ENCODE measurements around the gene FAM210B. TPM values are rescaled to one million over a fixed set of nuclear protein-coding genes. Genes with fewer than 3 reads are reported as not detected.
"Not testable (repeated sequence)": the region's sequence is repeated elsewhere in the genome, so short reads cannot be mapped to it uniquely, and the experiment has no call there.

The FAM210B gene
- total and polyA plus RNA-seq, 2 of the 13 experiments (the other 11 are each of a cell fraction or from before 2014, with no cell fraction given) = 75.9 to 107 TPM

- H3K4me1 ChIP-seq (ENCODE audit: insufficient read depth, low read length) = peaks cover 12% of the 10 kb centered on the region
- TF ChIP-seq RBFOX2 (IDR thresholded peaks at IDR 0.05; ENCODE audit: low read depth, low read length) = 0 out of 2 replicates have a peak, but pooled peaks have one; percentile 9
- peak; percentile 75 for TF ChIP-seq CEBPB (IDR thresholded peaks at IDR 0.05; ENCODE audit: borderline replicate concordance, low read depth, low read length)
- H3K9ac ChIP-seq (ENCODE audit: insufficient read depth, low read depth, low read length); H3K4me2 ChIP-seq (ENCODE audit: low read depth, low read length); in situ Hi-C loops (cut with HindIII; ENCODE audit: extremely low pct_ligation_motif_present, low pct_unique_long_range_greater_than_20kb); H3K27me3 ChIP-seq (ENCODE audit: control insufficient read depth in 1 of 2, insufficient read depth in 2 of 2, low read length in 2 of 2); BruUV-seq (replicated peaks); ATAC-seq; H3K4me3 ChIP-seq (replicated peaks in 1 of 3; ENCODE audit: insufficient read depth in 1 of 3, low read depth in 2 of 3, low read length in 3 of 3); H3K9me3 ChIP-seq (ENCODE audit: low read length); CTCF ChIA-PET (ENCODE audit: low intra/inter-chr PET ratio, low total read pairs); DNase-seq (ENCODE audit: low spot score); H2AFZ ChIP-seq (ENCODE audit: low read length); H3K27ac ChIP-seq (ENCODE audit: extremely low read length, insufficient read depth, low read length); H4K20me1 ChIP-seq (ENCODE audit: insufficient read depth, low read length); FAIRE-seq; H3K79me2 ChIP-seq (ENCODE audit: insufficient read depth, low read length); intact Hi-C loops (cut with micrococcal nuclease; ENCODE audit: unreplicated experiment): not testable (repeated sequence)
- WGBS (ENCODE audit: low lambda C conversion rate) = 98% methylated on average over 12 of the region's 12 CpGs
- peaks cover 23 to 59% of the 10 kb centered on the region in 2 experiments for H3K36me3 ChIP-seq (replicated peaks in 1 of 2; ENCODE audit: control insufficient read depth in 1 of 2, insufficient read depth in 2 of 2, low read length in 2 of 2)
- POLR2A ChIA-PET = interaction anchor here (2.0 kb wide), 1 partner anchor 13 kb away, joined by 5 read pairs; the partner anchor contains the start of genes AURKA and CSTF1
Measured at GRCh38 chr20:56405356-56405755, 46.6 kb downstream of the FAM210B start.

- intact Hi-C loops (cut with micrococcal nuclease; ENCODE audit: unreplicated experiment) (no loop called here), in situ Hi-C loops (cut with HindIII; ENCODE audit: extremely low pct_ligation_motif_present, low pct_unique_long_range_greater_than_20kb) (no loop called here)
- FAIRE-seq = no peak
- ChIA-PET POLR2A (interaction anchor here (0.6 to 2.0 kb wide), 3 partner anchors 15 to 48 kb away, joined by 3 to 5 read pairs (median 3); partner anchors contain the start of genes AURKA, CSTF1 and FAM210B), CTCF (ENCODE audit: low intra/inter-chr PET ratio, low total read pairs) (no interaction called here)
- H3K4me3 ChIP-seq (replicated peaks in 1 of 3; ENCODE audit: insufficient read depth in 1 of 3, low read depth in 2 of 3, low read length in 3 of 3) = no peak overlapping the region
- H2AFZ ChIP-seq (ENCODE audit: low read length) = no peak overlapping the region
- H4K20me1 ChIP-seq (ENCODE audit: insufficient read depth, low read length) = no peaks in the 10 kb centered on the region
- no peaks in the 10 kb centered on the region for H3K27me3 ChIP-seq (ENCODE audit: control insufficient read depth in 1 of 2, insufficient read depth in 2 of 2, low read length in 2 of 2)
- BruUV-seq (replicated peaks) = no TSS peak
- no peak for ATAC-seq
- 97% methylated on average over 3 of the region's 3 CpGs for WGBS (ENCODE audit: low lambda C conversion rate)
- TF ChIP-seq ZNF543 (CRISPR knock-in tag; IDR thresholded peaks at IDR 0.05) (no peak), SCMH1 (CRISPR knock-in tag; IDR thresholded peaks at IDR 0.05; ENCODE audit: borderline replicate concordance) (no peak), ZNF800 (CRISPR knock-in tag; IDR thresholded peaks at IDR 0.05) (no peak), ATF3 (CRISPR knock-in tag; IDR thresholded peaks at IDR 0.05) (no peak), BCL6 (CRISPR knock-in tag; IDR thresholded peaks at IDR 0.05) (no peak), FOSL2 (CRISPR knock-in tag; IDR thresholded peaks at IDR 0.05) (no peak), XBP1 (CRISPR knock-in tag; IDR thresholded peaks at IDR 0.05) (no peak), GTF2F1 (IDR thresholded peaks at IDR 0.05; ENCODE audit: low read length) (no peak), EP300 (IDR thresholded peaks at IDR 0.05; ENCODE audit: low read depth in 2 of 2, low read length in 2 of 2) (no peak), EP300 (CRISPR knock-in tag; IDR thresholded peaks at IDR 0.05; ENCODE audit: borderline replicate concordance) (no peak), SOX6 (IDR thresholded peaks at IDR 0.05) (no peak), SOX6 (CRISPR knock-in tag; IDR thresholded peaks at IDR 0.05) (no peak), ZNF274 (CRISPR knock-in tag; IDR thresholded peaks at IDR 0.05) (no peak)
- no peak overlapping the region for H3K27ac ChIP-seq (ENCODE audit: extremely low read length, insufficient read depth, low read length)
- H3K36me3 ChIP-seq (replicated peaks in 1 of 2; ENCODE audit: control insufficient read depth in 1 of 2, insufficient read depth in 2 of 2, low read length in 2 of 2) = peaks cover 16 to 48% of the 10 kb centered on the region in 2 experiments
- no peak overlapping the region for H3K9ac ChIP-seq (ENCODE audit: insufficient read depth, low read depth, low read length)
- no peak for DNase-seq (ENCODE audit: low spot score)
- no peak overlapping the region for H3K4me2 ChIP-seq (ENCODE audit: low read depth, low read length)
- H3K9me3 ChIP-seq (ENCODE audit: low read length) = no peaks in the 10 kb centered on the region
- no peaks in the 10 kb centered on the region for H3K79me2 ChIP-seq (ENCODE audit: insufficient read depth, low read length)
- H3K4me1 ChIP-seq (ENCODE audit: insufficient read depth, low read length) = peaks cover 22% of the 10 kb centered on the region
Measured at GRCh38 chr20:56406910-56407309, 48.1 kb downstream of the FAM210B start.
